ENCODE measurements around the gene HSPA6.
"Not testable (repeated sequence)": the region's sequence is repeated elsewhere in the genome, so short reads cannot be mapped to it uniquely, and the experiment has no call there.

- not testable (repeated sequence) for TF ChIP-seq CTCF, POLR2A (IDR thresholded peaks at IDR 0.05)
Observed at GRCh38 chr1:161553631-161554030, 29.3 kb downstream of the HSPA6 start.

Data from adrenal gland (tissue), 5 donors.